ENCODE results near the gene VASN.

VASN gene

GRCh38 chr16:4431023-4431422 lies 59.4 kb downstream of the VASN start:
- no peak for TF ChIP-seq JUND (IDR thresholded peaks at IDR 0.05; ENCODE audit: low read depth)
- no peak for DNase-seq (ENCODE audit: low read depth in 1 of 2, low spot score in 1 of 2)
- in situ Hi-C loops (cut with HindIII; ENCODE audit: low pct_unique_long_range_greater_than_20kb, low sequenced_read_pairs), result no loop called here
